NB4 (cell line): ENCODE measurements around the gene TBC1D14.

ENCODE experiments used
- POLR2A ChIP-seq: IDR thresholded peaks from 2 replicates; pipeline ENCODE4 v1.6.1; 2011; ENCODE audit warnings: mild to moderate bottlenecking; ENCODE audit not compliant: insufficient read length; ENCODE audit errors: extremely low read depth
- TF ChIP-seq, protein P1 (sequence below): IDR thresholded peaks from one replicate; pipeline ENCODE4 v1.5.1; 2012; ENCODE audit warnings: low read depth, low read length

DNA sequence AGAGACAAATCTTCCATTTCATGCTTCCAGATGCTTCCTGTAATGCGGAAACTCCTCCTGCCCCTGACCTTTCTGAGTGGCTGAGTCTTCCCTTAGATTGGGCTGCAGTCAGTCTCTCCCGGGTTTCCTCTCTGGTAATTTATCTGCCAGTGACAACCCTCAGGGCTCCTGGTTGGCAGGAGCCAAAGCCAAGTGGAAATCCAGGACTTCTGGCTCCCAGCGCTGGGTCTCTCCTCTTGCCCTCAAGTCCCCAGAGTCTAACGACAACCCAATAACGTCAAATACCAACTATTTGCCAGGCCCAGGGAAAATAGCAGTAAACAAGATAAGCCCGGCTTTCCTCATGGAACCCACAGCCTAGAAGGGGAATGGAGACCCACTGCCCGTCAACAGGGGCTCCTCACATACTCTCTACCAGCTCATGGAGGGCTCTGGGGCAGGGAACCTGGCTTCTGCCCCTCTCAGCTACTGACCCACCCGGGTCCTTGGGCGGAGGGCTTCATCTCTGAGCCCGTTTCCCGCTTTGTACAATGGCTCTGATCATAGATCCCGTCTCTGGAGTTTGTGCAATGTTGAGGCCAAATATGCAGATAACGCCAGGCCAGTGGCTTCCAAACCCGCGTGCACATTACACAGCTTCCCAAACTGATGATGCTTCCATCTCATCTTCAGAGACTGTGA, 1.1 kb upstream of the TBC1D14 start:
- no peak for TF ChIP-seq POLR2A
- TF ChIP-seq, protein P1, sequence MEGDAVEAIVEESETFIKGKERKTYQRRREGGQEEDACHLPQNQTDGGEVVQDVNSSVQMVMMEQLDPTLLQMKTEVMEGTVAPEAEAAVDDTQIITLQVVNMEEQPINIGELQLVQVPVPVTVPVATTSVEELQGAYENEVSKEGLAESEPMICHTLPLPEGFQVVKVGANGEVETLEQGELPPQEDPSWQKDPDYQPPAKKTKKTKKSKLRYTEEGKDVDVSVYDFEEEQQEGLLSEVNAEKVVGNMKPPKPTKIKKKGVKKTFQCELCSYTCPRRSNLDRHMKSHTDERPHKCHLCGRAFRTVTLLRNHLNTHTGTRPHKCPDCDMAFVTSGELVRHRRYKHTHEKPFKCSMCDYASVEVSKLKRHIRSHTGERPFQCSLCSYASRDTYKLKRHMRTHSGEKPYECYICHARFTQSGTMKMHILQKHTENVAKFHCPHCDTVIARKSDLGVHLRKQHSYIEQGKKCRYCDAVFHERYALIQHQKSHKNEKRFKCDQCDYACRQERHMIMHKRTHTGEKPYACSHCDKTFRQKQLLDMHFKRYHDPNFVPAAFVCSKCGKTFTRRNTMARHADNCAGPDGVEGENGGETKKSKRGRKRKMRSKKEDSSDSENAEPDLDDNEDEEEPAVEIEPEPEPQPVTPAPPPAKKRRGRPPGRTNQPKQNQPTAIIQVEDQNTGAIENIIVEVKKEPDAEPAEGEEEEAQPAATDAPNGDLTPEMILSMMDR = no peak
